AG10803 (cell line): ENCODE data around the gene B4GALT1.

Source experiments
- DNase-seq: peaks from one replicate; pipeline ENCODE4 v3.0.0; 2010; ENCODE audit warnings: low read depth
- H3K4me3 ChIP-seq: 2 replicates; pipeline ENCODE4 v1.5.1; 2011; ENCODE audit warnings: mild to moderate bottlenecking, low read length, control low read depth
- CTCF ChIP-seq: conservative IDR thresholded peaks from 2 replicates; pipeline ENCODE4 v1.5.1; 2011; ENCODE audit warnings: mild to moderate bottlenecking, low read length, control low read depth, inconsistent platforms

Gene B4GALT1

GRCh38 chr9:33144551-33144950, 22.6 kb downstream of the B4GALT1 start:
- no peak for DNase-seq
- no peak overlapping the region for H3K4me3 ChIP-seq
- TF ChIP-seq CTCF: no peak

- TF ChIP-seq CTCF: no peak
- no peak overlapping the region for H3K4me3 ChIP-seq
- DNase-seq: peak; percentile 88
These were observed 23.9 kb downstream of the B4GALT1 start for GRCh38 chr9:33143241-33143661.

- DNase-seq: no peak
- no peak overlapping the region for H3K4me3 ChIP-seq
- TF ChIP-seq CTCF: no peak
These were observed 24.6 kb downstream of the B4GALT1 start for GRCh38 chr9:33142535-33142934.

GRCh38 chr9:33140401-33141360, 26.5 kb downstream of the B4GALT1 start:
- H3K4me3 ChIP-seq: no peak overlapping the region
- DNase-seq: no peak
- TF ChIP-seq CTCF: no peak

- peak overlapping the region; percentile 22 for H3K4me3 ChIP-seq
- no peak for TF ChIP-seq CTCF
- DNase-seq: peak; percentile 97
These were observed 27.5 kb downstream of the B4GALT1 start for GRCh38 chr9:33139421-33140228.

- TF ChIP-seq CTCF: no peak
- no peak for DNase-seq
- no peak overlapping the region for H3K4me3 ChIP-seq
These were observed 28.4 kb downstream of the B4GALT1 start for GRCh38 chr9:33138768-33139167.
